Measurements from ENCODE around the gene SNX10.

The SNX10 gene

DNA sequence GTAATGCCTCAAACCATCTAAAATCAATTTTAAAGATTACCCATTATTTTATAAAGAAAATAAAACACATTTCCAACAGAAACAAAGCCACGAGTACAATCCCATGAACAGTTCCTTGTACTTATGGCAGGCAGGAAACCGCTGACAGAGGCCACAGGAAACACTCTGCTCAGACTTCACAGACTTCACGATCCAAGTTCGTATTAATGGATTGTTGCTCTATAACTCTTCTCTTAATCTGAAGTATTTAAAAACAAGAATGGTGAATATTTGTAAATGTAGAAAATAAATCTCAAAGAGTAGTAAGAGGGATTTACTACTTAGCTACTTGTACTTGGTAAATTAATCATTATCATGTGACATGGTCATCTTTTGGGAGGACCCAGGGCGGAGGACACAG lies 78.3 kb downstream of the SNX10 start:
- DNase-seq, result no peak

DNA sequence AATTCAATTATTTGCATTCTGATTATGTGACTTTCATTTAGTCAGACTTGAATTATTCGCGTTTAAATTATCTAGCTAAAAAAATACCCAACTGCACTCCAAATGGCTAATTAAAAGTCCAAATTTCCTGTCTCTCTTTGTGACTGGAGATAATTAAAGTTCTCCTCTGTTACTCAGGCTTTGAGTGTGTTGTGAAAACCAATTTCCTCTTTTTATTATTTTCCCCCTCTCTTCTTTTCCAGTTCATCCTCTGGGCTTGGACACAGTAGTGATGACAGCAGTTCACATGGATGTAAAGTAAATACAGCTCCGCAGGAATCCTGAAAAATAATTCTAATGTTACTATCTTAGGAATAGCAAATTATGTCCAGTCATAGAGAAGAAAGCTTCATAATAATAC lies 80.6 kb downstream of the SNX10 start:
- no peak for DNase-seq

DNA sequence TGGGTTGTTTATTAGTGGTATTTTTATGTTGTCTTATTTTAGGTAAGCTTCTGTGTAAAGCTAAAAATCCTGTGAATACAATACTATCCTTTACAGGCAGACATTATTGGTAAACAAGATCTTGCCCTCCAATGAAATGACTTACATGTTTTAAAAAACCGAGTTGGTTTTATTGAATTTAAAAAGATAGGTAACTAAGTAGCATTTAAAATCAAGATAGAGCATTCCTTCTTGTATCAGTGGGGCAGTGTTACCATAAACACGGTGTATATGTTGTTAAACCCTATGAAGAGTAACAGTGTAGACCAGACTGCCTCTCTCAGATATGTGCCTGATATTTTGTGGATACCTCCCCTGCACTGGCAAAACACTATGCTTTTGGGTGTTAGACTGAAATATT lies 81.0 kb downstream of the SNX10 start:
- no peak for DNase-seq

DNA sequence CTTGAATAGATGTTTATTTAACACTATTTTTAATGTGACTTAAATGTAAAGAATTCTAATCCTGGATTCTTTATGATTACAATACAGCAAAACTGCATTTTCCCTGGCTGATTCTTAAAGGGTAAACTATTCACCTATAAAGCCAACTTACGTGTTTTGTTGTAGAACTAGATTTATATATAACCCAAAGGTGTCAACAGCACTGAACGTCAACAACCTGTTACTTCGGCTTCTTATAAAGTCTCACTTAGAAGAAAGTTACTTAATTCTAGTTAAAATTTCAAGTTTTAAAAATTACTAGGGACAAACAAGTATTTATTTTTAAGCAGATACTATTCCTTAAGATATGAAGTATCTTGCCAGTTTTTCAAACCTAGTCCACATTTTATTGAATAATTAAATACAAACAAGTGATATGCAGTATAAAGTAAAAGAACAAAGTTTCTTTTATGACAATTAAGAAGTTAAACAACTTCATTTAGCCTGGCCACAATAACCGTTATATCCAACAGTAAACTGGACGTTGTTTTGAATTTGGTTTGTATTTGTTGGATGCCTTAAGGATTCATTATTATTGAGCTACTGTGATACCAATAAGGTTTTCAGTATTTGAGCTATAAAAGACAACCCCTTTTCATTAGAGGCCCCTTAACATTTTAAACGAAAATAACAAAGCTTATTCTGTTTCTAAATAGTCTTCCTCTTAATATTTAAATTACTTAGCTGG lies 83.1 kb downstream of the SNX10 start:
- DNase-seq, result no peak

DNA sequence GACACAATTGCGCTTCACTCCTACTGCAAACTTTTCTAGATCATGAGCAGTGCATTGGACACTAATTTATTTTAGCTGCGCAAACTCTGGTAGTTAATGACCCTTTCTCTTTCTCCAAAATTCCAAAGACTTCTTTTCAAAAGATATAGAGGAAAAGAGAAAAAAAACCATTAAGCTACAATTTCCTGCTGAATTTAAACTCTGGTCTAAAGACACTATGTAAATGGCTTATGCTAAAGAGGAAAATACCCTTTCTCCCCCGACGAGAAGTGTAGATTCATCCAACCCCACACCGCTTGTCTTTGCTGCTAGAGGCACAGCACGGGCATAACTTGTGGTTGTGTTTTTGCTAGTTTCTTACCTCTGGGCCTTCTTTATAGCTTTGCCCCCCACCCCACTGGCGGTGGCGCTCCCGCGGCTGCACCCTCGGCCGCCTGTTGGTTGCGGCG lies 84.1 kb downstream of the SNX10 start:
- no peak for DNase-seq

DNA sequence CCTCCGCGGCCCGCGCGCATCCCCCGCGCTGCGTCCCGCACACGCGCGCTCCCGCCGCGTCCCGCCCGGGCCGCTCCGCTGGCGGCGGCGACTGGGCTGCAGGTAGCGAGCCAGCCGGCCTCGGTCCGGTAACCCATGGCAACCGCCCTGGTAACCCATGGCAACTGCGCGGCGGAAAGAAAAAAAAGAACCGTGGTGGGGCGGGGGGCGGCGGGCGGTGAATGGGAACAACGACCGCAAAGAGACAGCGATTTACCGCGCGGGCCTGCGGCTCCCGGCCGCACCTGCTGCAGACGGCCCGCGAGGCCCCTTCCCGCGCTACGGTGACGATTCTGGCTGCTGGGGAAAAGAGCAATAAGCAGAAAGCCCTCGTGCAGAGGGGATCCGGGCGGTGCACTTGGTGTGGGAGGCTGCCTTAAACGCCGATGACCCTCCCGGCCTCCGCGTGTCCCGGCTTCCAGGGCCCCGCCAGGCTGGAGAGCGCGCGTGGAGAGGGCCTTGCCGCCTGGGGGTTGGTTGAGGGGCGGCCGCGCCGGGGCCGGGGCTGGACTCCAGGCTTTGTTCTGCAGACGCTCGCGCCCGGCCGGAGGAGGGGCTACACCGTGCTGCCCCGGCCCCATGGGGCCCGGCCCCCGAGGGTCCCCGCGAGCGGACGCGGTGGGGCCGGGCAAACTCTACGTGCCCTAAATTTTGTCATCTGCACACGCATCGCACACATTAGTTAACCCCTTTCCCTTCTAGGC lies 84.7 kb downstream of the SNX10 start:
- no peak for DNase-seq

DNA sequence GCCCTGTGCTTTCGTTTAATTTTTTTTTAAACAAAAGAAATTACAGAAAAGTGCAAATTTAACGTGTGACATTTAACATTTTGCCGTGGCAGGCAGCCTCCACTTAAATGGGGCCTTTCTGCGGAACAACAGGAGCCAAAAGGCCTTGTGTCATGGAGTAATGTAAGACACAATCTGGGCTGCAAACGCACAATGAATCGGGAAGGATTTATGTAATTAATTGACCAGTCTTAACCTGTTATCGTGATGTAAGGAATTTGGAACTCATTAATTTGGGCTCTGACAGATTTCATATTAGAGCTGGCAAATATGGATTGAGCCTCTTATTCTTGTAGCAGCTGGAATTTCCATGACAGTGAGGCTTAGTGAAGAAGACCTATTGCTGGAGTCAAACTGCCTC lies 86.4 kb downstream of the SNX10 start:
- no peak for DNase-seq

DNA sequence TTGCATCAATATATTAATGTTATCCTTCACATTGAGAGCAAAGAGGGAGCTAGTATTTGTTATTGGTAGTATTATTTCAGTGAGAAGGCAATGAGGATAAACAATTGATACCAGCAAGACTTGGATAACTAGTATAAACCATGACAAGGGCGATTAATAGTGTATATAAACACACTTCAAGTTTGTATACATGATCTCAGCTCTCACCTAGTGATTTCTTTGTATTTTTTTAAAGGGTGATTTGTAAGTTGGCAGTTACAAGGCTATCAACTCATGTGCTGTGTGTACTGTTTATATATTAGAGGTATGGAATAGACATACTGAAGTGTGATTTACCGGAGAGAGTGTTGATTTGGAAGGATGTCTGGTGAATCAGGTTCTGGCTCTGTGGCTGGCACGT lies 88.0 kb downstream of the SNX10 start:
- DNase-seq, result no peak

DNA sequence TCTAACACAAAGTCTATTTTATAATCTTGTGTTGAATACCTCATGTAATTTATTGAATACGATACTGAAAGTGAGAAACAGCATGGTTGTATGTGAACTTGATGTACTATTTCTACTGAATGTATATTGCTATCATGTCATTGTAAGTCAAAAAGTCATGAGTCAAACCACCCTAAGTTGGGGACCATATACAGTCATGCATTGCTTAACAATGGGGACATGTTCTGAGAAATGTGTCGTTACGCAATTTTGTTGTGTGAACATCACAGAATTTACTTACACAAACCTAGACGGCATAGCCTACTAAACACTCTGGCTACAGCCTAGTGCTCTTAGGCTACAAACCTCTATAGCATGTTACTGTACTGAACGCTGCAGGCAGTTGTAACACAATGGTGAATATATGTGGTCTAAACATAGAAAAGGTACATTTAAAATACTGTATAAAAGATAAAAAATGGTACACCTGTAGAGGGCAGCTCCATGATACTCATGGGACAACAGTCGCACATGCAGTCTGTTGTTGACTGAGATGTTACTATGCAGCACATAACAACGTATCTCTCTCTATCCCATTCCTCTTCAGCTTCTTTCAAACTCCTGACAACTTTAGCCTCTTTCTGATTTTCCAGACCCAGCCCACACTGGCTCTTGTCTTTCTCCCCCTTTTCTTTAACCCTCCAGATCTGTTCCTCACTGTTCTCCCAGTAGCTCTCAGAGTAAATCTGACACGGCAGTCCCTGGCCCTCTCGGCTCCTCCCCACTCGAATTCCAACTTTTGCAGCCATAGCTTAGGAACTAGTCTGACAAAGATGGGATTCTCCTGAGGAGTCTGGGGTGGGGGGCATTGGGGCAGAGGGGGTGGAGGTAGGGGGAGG lies 90.1 kb downstream of the SNX10 start:
- no peak for DNase-seq

DNA sequence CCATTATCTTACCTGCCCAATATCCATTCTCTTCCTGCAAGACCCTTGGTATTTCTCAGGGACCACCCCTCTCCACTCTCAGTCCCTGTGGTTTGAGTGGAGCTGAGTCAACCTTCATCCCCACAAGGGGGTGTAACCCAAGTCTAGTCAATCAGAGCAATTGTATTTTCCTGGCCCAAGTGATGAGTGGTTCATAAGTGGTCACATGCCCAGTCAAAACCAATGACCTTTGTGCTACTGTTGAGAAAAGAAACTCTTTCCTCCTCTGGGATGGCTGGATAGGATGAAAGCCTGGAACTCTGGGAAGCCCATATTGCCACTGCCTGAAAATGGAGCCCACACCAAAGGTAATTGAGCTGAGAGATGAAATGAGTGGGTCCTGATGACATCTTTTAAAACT lies 93.6 kb downstream of the SNX10 start:
- no peak for DNase-seq

DNA sequence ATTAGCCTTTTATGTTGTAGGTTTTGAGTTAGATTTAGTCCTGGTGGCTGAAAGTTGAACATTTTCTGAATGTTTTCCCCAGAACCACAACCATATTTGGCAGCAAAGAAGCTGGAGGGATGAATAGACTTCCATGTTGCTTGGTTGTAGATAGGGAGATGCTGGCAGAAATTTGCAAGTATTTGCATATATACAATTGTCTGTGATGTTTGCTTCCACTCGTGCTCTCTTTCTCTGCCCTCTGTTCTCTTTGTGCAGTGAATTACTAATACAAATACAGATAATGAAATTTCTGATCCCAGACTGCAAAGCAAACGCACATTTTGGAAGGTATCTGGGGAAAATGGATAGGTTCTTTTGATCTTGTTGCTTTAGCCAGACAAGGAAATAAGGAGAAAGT lies 96.1 kb downstream of the SNX10 start:
- no peak for DNase-seq

DNA sequence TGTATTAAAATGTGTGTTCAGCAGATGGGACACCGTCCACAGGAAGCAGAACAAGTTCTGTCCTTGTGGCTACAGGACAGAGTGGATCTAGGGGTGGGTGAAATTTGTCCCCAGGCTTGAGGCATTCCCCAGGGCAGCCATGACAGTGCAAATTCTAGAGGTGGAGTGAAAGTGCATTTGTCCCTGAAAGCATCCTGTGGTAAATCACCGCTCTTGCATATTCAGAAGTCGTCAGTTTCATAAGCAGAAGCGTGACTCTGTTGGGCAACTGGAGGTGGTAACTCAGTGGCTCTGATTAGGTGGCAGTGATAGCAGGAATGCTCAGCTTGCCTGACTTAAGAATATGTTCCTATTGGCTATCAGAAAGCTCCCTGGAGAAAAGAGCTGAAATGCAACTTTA lies 96.6 kb downstream of the SNX10 start:
- DNase-seq, result no peak

DNA sequence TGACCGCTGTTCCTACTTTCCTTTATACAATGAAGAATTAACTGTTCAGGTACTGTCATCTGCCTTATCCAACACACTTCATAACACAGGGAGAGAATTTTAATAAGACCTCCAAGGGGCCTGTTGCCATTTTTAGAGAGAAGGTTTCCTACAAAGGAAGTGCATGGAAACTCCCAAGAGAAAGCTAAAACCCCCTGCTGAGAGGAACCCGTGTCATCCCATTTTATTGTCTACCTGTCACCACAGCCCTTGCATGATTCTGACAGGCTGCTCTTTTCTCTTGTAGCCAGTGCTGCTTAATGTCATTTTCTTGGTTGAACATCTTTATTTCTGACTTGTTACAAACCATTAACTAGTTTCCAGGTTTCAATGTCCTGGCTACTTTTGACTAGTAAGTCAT lies 98.4 kb downstream of the SNX10 start:
- no peak for DNase-seq

DNA sequence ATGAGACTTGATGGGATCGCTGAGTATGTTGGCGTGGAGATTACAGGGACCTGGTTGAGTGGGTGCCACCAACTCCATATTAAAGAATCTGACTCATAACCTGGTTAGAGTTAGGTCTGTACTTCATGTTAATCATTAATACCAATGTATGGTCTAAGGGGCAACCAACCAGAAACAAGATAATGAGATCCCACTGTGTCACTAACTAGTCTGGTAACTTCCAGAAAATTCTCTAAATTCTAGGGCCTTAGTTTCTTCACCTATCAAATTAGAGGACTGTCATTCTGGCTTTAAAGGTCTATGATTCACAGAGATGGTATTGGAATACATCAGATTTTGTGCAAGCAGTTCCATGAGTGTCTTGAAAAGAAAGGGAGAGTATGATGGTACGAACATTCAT lies 102.2 kb downstream of the SNX10 start:
- DNase-seq, result no peak

DNA sequence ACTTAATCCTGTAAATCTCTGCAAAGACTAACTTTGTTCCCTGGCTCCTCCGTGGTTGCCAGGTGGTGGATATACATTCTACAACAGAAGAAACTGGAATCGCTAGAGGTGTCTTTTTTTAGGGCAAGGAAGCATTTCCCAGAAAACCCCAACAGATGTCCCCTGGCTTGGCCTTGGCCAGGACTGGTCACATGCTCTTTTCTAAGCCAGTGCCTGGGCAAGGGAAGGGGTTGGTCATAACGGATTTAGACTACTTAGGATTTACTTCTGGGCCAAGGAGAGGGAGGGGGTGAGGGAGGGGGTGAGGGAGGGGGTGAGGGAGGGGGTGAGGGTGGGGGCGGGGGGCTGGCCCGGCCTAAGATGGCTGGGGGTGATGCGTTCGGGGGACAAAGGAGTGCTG lies 105.7 kb downstream of the SNX10 start:
- DNase-seq, result no peak

DNA sequence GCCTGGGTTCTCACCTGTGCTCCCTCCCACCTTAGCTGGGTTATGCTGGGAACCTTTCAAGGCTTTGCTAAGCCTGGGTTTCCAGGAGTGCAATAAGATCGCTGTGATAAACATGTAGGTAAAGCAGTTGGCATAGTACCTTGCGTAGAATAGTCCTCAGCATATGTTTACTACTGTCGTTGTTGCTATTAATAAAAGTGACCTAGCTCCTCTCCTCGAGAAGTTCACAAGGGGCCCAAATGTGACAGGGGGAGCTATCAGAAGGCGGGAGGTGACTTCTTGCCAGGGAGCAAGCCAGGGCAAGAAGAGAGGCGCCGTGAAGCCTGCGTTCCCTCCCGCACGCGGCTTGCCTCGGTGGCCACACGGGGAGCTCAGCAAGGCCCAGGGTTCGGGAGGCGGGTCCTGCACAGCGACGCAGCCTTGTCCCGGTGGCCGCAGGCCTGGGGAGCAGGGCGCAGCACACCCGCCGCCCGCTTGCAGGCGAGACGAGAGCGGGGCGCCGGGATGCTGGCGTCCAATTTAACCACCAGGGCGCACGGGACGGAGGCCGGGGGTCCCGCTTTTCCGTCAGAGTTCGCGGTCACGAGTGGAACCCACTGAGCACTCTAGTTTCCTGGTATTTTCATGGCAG lies 106.2 kb downstream of the SNX10 start:
- DNase-seq, result no peak

DNA sequence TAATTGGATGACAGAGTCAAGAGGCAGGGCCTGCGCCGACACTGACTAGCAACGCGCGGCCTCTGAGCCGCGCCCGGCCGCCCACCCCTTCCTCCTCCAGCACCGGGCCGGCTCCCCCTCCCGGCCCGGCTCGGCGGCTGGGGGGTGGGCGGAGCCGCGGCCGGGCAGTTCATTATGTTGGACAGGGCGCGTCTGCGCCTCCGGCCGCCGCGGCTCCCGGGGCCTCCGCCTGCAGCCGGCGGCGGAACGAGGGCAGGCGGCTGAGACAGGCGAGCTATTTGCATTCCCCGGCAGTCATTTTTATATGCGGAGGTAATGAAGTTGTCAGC lies 106.7 kb downstream of the SNX10 start:
- DNase-seq, result no peak

DNA sequence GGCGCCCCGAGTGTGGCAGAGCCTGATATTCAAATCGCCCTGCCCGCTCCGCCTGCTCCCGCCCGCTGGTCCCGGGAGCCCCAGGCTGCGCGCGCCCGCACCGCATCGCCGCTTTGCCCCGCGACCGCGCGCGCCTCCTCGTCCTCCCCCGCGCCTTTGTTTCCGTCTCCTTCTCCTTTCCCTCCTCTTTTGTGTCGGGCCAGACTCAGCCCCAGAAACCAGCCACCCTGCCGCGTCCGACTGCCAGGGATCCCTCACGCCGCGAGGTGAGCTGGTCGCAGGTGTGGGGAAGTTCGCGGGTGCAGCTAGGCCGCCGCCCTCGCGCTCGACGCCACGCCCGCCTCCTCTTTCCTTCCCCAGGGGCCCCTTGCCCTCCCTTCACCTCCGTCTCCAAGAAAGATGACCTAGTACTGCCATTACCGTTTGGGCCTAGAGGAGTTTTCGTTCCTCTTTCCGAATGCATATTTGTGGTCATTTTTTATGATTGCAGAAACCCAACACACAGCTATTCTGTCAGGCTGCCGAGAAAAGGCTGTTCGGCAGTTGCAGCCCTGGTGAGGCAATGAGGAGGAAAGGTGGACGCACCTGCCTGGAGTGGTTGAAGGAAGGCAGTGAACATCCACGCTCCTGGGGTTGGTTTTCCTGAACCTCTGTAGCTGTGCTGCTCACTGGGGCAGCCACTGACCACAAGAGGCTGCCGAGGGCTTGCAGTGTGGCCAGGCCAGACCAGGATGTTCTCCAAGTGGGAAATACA lies 107.3 kb downstream of the SNX10 start:
- DNase-seq, result no peak

DNA sequence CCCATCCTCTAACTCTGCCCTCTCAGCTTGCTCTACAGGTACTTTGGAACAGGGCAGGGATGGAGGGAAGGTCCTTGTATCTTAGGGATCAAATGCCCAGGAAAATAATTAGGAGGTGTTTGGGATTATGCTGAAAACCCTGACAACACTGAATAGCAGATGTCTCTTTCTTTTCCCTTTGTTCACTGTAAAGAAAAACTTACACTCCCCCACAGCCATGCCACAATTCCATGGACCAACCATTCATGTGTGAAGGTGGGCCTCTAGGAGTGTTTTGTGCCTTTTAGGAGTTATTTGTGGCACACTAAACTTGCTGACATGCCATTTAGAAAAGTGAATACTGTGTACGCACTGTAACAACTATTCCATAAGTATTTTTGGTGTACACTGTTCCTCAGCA lies 108.1 kb downstream of the SNX10 start:
- DNase-seq, result no peak

DNA sequence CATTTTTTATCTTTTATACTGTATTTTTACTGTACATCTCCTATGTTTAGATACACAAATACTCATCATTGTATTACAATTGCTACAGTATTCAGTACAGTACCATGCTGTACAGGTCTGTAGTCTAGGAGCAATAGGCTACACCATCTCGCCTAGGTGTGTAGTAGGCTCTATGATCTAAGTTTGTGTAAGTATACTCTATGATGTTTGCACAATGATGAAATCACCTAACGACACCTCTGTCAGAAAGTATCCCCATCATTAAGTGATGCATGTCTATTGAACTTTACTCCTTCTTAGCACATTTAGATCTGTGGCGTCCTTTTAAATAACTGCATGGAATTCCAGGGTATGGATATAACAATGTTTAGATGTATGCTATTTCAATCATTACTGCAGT lies 112.0 kb downstream of the SNX10 start:
- DNase-seq, result no peak

DNA sequence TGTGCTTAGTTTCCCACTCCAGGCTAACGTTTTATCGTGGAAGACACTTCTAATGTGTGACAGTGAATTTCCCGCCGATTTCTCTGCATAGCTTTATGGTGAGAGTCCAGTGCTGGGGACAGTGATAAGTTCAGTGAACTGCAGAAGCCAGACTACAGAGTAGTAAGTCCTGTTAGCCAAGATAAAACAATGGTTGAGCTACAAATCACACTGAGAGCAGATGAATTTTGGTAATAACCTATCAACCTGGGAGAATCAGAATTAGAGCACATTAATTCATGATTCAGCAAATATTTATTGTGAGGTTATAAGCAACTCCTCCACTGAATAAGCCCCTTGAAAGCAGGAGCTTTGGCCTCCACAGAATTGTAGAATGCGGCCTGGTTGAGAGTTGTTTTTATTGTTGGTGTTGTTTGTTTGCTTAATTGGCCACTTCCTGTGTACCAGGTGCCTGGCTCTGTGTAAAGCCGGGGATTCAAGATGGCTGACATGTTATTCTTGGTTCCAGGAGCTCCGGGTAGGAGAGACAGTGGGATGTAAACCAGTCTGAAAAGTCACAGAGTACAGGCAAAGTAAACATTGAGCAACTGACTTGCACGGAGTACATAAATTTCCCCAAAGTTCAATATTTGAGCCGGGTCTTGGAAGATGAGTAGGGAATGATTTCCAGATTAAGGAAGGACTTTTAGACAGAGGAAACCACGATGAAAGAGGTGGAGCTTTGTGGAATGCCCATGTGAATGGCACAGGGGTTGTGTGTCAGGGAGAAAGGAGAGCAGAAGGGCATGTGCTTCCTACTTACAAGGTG lies 112.7 kb downstream of the SNX10 start:
- DNase-seq, result no peak

DNA sequence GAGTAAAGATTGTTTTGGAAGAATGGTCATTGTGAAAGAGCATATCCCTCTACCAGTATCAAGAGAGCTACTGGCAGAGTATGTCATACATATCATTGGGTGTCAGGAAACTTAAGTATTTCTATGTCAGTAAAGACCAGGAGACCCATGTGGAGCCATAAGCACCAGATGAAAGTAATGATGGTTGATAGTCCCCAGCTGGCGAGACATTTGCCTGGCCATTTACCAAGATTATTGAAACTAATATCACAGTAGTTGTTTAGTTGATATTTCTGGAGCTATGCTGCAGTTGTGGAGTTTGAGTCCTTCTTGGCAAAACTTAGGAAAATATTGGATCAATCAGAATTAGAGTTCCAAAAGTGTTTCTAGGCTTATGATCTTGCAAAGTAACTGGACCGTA lies 114.8 kb downstream of the SNX10 start:
- DNase-seq, result no peak

All from activated effector memory CD4-positive, alpha-beta T cell treated with Interleukin-2 at 50 U/mL for 16 hours (primary cell).